Activated T-cell treated with anti-CD3 and anti-CD28 coated beads for 24 hours (primary cell): ENCODE results near the gene OLFM1.
"Not testable (repeated sequence)": the region's sequence is repeated elsewhere in the genome, so short reads cannot be mapped to it uniquely, and the experiment has no call there.

ENCODE experiments used
- DNase-seq: peaks from one replicate; pipeline ENCODE4 v3.0.0-alpha.2; 2020; ENCODE audit warnings: low read depth

OLFM1 gene

DNA sequence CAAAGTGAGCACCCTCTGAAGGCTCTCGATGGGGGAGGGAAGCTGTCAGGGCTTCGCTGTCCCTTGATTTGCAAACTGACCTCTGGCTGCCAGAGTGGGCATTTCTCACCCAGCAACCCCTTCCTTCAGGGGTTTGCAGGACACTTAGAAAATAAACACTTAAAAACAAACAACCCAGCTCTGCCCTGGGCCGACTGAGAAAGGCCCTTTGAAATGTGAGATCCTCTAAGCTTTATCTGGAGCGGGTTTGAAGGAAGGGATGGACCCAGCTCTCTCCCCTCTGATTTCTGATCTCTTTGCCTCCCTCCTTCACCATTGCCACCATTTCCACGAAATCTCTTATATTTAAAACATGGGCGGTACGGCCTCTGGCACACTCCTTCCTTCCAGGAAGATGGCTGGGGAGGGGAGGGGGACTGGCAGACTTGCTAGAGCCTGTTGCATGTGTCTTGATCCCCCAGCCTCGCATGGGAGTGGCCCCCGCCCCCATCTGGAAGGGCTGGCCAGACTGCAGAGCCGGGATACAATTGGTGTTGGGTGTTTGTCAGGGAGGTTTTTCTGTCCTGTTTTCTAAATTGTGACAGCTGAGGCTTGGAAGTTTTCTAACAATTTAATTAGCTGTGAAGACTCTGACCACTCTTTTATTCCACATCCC lies 20.2 kb downstream of the OLFM1 start:
- DNase-seq = no peak

GRCh38 chr9:135108831-135109510 lies 21.5 kb downstream of the OLFM1 start:
- DNase-seq = no peak

DNA sequence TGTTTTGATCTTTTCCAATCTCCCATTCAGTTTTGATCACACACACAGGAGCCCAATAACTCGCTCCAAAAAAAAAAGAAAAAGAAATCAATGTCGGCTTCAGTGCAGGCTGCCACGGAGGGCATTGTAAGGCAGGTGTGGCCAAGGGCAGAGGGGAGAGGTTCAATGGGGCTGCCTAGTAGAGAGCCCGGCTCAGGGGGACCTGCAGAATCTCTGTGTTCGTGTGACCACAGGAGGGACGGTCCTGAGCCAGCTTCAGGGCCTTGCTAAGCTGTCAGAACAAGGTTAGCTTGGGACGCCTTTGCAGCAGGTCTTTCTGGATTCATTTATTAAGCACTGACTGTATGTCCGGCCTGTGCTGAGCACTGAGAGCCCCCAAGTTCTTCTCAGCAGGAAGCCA lies 22.2 kb downstream of the OLFM1 start:
- no peak for DNase-seq

DNA sequence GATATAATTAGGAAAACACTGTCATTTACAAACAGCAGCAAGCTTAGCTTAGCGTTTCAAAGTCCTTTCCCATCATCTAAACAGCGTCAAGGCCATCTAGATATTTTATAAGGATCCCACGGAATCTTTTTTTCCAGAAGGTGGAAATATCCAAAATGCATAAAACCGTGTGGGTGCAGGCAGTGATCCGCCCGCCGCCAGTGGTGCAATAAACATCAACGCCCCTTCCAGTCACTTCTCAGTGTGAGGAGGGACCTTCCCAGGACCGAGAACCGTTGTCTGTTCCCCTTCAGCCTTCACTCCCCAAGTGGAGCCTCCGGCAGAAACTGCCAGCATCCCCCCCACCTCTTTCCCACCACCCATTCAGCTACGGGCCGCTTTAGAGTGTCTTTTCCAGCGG lies 22.9 kb downstream of the OLFM1 start:
- DNase-seq = no peak

DNA sequence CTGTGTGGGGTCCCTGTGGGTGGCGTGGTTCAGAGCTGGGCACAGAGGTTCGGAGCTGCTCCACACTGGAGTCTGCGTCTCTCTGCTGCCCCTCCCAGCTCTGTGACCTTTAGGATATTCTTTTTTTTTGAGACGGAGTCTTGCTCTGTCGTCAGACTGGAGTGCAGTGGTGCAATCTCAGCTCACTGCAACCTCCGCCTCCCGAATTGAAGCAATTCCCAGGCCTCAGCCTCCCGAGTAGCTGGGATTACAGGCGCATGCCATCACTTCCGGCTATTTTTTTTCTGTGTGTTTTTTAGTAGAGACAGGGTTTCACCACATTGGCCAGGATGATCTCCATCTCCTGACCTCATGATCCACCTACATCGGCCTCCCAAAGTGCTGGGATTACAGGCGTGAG lies 24.1 kb downstream of the OLFM1 start:
- not testable (repeated sequence) for DNase-seq

DNA sequence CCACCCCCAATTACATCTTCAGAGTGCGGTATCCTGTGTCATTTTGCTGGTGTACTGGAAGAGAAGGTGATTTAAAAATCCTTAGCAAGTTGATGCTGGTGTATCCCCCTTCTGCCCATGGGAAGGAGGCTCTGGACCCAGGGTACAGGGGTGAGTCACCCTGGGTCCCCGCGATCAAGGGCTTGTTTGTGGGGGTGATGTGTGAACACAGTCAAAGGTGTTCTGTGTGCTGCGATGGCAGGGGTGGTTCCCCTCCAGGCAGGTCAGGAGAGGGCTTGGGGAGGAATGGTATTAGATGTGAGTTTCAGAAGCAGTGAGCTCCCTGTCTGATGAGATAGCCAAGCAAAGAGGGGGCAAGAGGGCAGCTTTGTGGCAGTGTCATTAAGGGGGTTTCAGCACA lies 28.9 kb downstream of the OLFM1 start:
- DNase-seq = no peak

- no peak for DNase-seq
Observed at GRCh38 chr9:135116881-135117280, 29.4 kb downstream of the OLFM1 start.

DNA sequence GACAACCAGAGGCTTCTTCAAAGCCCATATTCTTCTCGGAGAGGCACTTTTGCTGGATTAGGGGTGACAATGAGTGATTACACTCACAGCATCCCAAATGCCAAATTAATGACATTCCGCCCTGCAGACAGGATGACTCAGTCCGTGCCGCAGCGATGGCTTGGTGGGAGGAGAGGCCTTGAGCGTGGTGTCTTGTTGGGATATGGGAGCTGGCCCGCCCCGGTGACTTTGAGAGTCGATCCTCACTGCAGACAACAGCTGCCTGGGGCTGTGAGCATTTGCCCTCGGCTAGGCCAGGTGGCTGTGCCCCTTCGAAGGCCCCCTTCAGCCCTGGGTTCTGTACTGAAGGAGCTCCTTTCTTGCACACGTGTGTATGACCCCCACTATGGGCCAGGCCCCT lies 29.8 kb downstream of the OLFM1 start:
- no peak for DNase-seq

DNA sequence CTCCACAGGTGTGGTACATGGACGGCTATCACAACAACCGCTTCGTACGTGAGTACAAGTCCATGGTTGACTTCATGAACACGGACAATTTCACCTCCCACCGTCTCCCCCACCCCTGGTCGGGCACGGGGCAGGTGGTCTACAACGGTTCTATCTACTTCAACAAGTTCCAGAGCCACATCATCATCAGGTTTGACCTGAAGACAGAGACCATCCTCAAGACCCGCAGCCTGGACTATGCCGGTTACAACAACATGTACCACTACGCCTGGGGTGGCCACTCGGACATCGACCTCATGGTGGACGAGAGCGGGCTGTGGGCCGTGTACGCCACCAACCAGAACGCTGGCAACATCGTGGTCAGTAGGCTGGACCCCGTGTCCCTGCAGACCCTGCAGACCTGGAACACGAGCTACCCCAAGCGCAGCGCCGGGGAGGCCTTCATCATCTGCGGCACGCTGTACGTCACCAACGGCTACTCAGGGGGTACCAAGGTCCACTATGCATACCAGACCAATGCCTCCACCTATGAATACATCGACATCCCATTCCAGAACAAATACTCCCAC lies 32.1 kb downstream of the OLFM1 start:
- no peak for DNase-seq

DNA sequence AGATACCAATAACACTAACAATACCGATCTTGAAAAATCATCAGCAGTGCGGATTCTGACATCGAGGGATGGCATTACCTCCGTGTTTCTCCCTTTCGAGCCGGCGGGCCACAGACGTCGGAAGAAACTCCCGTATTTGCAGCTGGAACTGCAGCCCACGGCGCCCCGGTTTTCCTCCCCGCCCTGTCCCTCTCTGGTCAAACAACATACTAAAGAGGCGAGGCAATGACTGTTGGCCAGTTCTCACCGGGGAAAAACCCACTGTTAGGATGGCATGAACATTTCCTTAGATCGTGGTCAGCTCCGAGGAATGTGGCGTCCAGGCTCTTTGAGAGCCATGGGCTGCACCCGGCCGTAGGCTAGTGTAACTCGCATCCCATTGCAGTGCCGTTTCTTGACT lies 32.8 kb downstream of the OLFM1 start:
- DNase-seq = no peak

- no peak for DNase-seq
Observed at GRCh38 chr9:135122316-135122715, 34.8 kb downstream of the OLFM1 start.

DNA sequence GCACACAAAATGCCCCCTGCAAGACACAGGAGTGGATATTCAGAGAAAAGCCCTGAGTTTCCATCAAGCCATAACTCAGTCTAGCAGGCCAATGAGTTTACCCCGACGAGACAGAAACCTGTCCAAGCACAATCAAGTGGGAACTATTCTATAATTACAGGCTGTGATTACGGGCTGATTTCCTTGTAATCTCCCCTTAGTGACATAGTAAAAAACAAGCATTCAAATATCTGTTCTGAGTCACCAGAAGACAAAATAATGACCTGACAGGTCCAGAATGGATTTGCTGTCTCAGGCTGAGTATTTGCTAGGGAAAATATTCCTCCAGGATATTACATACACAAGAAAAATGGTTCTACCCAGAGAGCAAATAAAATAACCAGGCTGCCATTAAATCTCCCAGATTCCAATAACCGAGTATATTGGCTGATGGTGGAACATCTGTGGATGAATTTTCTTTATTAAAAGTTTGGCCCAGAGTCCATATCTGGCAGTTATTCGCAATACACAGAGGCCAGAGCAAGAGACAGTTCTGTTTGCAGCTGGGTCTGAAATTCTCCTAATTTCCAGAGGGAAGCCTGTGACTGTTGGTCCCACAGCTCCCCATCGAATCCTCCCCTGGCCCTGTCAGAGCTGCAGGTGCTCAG lies 35.8 kb downstream of the OLFM1 start:
- DNase-seq = no peak

GRCh38 chr9:135123773-135124134 lies 36.3 kb downstream of the OLFM1 start:
- DNase-seq = no peak

DNA sequence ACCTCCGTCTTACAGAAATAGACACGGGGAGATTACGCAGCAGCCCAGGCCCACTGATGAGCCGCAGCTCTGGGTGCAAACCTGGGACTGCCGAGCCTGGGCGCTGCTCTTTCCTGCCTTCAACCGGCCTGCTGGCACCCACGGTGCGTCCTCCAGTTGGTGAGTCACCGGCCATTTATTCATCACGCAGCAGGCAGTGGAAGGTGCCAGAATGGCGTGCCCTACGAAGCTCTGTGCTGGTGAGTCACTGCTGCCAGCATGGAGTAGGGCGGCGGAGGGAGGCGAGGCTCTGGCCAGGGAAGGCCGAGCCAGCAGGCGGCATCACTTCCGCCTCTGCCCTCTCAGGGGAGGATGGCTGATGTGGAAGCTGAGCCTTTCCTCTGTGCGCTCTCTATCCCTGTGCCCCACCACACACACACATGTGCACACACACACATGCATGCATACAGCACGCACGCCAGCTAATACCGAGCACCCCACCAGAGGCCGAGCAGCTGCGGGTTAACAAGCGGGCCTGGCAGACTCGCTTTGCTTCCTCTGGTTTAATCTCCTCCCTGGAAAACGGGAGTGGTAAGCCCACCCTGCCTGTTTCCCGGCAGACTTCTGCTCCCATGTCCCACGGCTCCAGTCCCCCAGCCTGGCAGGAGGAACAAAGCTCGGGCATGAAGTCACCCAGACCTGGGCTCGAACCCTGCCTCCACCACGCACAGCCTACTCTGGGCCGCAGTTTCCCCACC lies 39.2 kb downstream of the OLFM1 start:
- DNase-seq = no peak

- DNase-seq = no peak
Observed at GRCh38 chr9:135127718-135128670, 40.5 kb downstream of the OLFM1 start.

GRCh38 chr9:135129137-135129695 lies 41.7 kb downstream of the OLFM1 start:
- no peak for DNase-seq

DNA sequence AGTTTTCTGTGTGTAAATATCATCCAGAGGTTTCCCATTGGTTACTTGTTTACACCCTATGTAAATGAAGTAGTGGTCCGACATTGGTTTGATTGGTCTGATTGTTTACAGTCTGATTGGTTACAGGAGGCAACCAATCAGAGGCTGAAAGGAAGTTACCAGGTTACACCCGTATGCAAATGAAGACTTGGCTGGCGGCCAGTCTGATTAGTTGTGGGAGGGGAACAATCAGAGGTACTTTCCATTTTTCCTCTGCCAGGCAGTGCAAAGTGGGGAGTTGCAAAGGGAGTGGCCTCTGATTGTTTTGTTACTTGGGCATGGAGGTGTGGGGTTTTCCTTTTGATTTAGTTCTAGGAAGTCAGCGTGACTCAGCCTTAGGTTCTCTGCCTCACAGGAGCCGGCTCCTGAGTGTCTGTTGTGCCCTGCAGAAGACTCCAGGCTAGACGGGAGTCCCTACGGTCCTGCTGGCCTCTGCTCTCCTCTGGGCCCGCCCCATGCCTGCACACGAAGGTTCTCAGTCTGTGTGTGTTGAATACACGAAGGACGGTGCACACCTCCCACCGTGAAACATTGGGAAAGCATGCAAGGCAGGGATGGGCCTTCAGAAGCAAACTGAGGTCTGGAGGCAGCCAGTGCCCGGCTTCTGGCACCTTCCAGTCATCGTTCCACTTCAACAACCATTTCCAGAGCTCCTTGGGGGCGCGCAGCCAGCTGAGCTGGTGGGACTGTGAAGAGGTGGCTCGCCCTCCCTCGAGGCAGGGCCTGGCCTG lies 42.9 kb downstream of the OLFM1 start:
- DNase-seq = no peak

- DNase-seq = no peak
Observed at GRCh38 chr9:135131488-135131887, 44.0 kb downstream of the OLFM1 start.

DNA sequence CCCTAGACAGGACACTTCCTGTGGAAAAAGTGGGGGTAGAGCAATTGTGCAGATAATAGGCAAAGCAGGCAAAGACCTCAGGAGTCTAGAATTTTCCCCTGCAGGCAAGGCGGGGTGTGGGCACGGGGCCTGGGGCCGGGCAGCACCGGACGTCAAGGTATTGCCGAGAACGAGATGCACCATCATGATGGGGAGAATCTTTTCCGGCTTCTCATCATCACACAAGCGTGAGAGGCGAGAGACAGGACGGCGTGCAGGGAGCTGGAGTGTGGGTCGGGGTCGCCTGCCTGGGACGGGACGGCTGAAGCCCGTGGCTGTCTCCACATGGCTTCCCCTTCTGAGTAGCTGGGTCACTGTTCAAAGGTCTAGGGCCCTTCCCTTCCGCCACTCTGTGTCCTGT lies 44.5 kb downstream of the OLFM1 start:
- DNase-seq = no peak

GRCh38 chr9:135134268-135135022 lies 47.0 kb downstream of the OLFM1 start:
- no peak for DNase-seq
